Omental fat pad (tissue), 4 donors: Measurements from ENCODE around the gene DNAJC25. TPM values are rescaled to one million over a fixed set of nuclear protein-coding genes. Genes with fewer than 3 reads are reported as not detected.

Source experiments
- ATAC-seq: fragments of 150-250 bp; one replicate; pipeline ENCODE4 v1.9.1; 2016; ENCODE audit warnings: mild to moderate bottlenecking, moderate library complexity; ENCODE audit not compliant: low FRiP score
- DNase-seq: peaks from one replicate; pipeline ENCODE4 v3.0.0-alpha.2; 2019; ENCODE audit warnings: low spot score
- CTCF ChIP-seq, 3 donors: fragments of 450-650 bp; IDR thresholded peaks; one replicate each; pipeline ENCODE4 v1.5.1; 2016 to 2017; ENCODE audit warnings: antibody characterized with exemption in 3 of 3, mild to moderate bottlenecking in 3 of 3, moderate library complexity in 2 of 3
- total RNA-seq, 4 donors: library from RNA; depleted of rRNA; stranded (reverse); fragments of >200 nt; gene quantifications; one replicate each; pipeline ENCODE4 v1.1.0, GENCODE V29; 2016

Gene DNAJC25
- total RNA-seq, 4 donors from 2014 or later: 10.4 to 15.1 (median 14.0) TPM

- DNase-seq: peak; percentile 62
- no peak for TF ChIP-seq CTCF (IDR thresholded peaks at IDR 0.05)
- peak; percentile 78 for ATAC-seq
Observed at GRCh38 chr9:111599092-111599954, 31.8 kb upstream of the DNAJC25 start, which contains the start of gene PTGR1. PTGR1 (minus strand) TSS chr9:111599647; CDS start chr9:111597422, 2,225 bp downstream.

- no peak for TF ChIP-seq CTCF (IDR thresholded peaks at IDR 0.05)
- no peak for ATAC-seq
- DNase-seq: no peak
Observed at GRCh38 chr9:111599955-111600343, 31.2 kb upstream of the DNAJC25 start.

GRCh38 chr9:111601237-111602018, 29.7 kb upstream of the DNAJC25 start:
- no peak for TF ChIP-seq CTCF (IDR thresholded peaks at IDR 0.05)
- ATAC-seq (no peak), DNase-seq (no peak)

- DNase-seq (no peak), ATAC-seq (no peak)
- no peak for TF ChIP-seq CTCF (IDR thresholded peaks at IDR 0.05)
Observed at GRCh38 chr9:111603041-111603440, 28.1 kb upstream of the DNAJC25 start.

- ATAC-seq (no peak), DNase-seq (no peak)
- TF ChIP-seq CTCF (IDR thresholded peaks at IDR 0.05): no peak
Observed at GRCh38 chr9:111604054-111604615, 27.0 kb upstream of the DNAJC25 start.

GRCh38 chr9:111605041-111605559, 26.0 kb upstream of the DNAJC25 start:
- TF ChIP-seq CTCF (IDR thresholded peaks at IDR 0.05): no peak
- DNase-seq: no peak
- ATAC-seq: no peak
